Testis (tissue), 2 donors: ENCODE measurements around the gene PSMD8.

Source experiments
- CTCF ChIP-seq, 3 experiments: fragments of 450-650 bp in 2 of 3; fragments of 200-600 bp in 1 of 3; sonication (generic) in 1 of 3; IDR thresholded peaks; one replicate each; pipeline ENCODE4 v1.5.1; 2016 to 2019; ENCODE audit warnings: antibody characterized with exemption in 3 of 3, mild to moderate bottlenecking in 2 of 3, moderate library complexity in 1 of 3
- POLR2A ChIP-seq: fragments of 450-650 bp; IDR thresholded peaks from one replicate; pipeline ENCODE4 v1.6.1; 2017; ENCODE audit warnings: antibody characterized with exemption, mild to moderate bottlenecking, moderate library complexity

- no peak for TF ChIP-seq CTCF (IDR thresholded peaks at IDR 0.05)
- TF ChIP-seq POLR2A: no peak
Observed at GRCh38 chr19:38409631-38410133, 35.3 kb downstream of the PSMD8 start.
